ENCODE measurements around the gene ANKRD33B. TPM values are rescaled to one million over a fixed set of nuclear protein-coding genes. Genes with fewer than 3 reads are reported as not detected.

ANKRD33B gene
- total and polyA plus RNA-seq, 2 donors from 2014 or later, result 4.8 to 20.3 TPM

- no peak overlapping the region for H3K9ac ChIP-seq (ENCODE audit: low read length in 3 of 3)
- H3K9me3 ChIP-seq (ENCODE audit: control insufficient read depth in 2 of 3, insufficient read depth in 1 of 3, low read length in 3 of 3), result no peaks in the 10 kb centered on the region
- intact Hi-C loops (cut with DNase I), result no loop called here
- H3K4me3 ChIP-seq (ENCODE audit: low read length in 3 of 3), result no peak overlapping the region
- no peak for FAIRE-seq
- H3K36me3 ChIP-seq (ENCODE audit: control insufficient read depth in 2 of 3, insufficient read depth in 3 of 3, low read length in 3 of 3), result no peaks in the 10 kb centered on the region
- H3K27me3 ChIP-seq (ENCODE audit: control insufficient read depth, insufficient read depth, low read length), result no peaks in the 10 kb centered on the region
- no peak for TF ChIP-seq CTCF (IDR thresholded peaks at IDR 0.05; ENCODE audit: borderline replicate concordance, extremely low read depth, insufficient read depth)
- no peak for DNase-seq
- no peaks in the 10 kb centered on the region for H3K4me1 ChIP-seq (ENCODE audit: control insufficient read depth in 2 of 3, insufficient read depth in 2 of 3, low read depth in 1 of 3, low read length in 3 of 3)
- H3K27ac ChIP-seq (ENCODE audit: low read depth in 2 of 2, low read length in 2 of 2), result no peak overlapping the region
Observed at GRCh38 chr5:10556893-10557746, 6.8 kb upstream of the ANKRD33B start.

DNA sequence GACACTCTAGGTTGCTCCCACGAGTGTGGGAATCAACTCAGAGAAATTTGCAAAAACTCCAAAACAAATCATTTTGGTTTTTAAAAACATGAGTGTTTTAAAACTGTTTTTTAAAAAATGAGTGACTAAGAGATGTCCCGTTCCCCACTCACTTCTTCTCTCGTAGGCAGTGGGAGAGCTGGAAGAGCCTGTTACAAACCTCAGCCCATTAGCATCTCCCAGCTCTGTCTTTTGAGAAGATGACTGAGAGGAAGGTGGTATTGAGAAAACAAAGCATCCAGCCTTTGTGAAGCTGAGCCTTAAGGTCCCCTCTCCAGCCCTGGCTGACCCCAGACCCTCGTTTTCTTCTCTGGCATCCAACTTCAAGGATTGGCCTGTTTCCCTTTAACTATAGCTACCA lies 4.7 kb upstream of the ANKRD33B start:
- H3K9me3 ChIP-seq (ENCODE audit: control insufficient read depth in 2 of 3, insufficient read depth in 1 of 3, low read length in 3 of 3), result no peaks in the 10 kb centered on the region
- no peaks in the 10 kb centered on the region for H3K36me3 ChIP-seq (ENCODE audit: control insufficient read depth in 2 of 3, insufficient read depth in 3 of 3, low read length in 3 of 3)
- H3K27me3 ChIP-seq (ENCODE audit: control insufficient read depth, insufficient read depth, low read length), result no peaks in the 10 kb centered on the region
- H3K27ac ChIP-seq (ENCODE audit: low read depth in 2 of 2, low read length in 2 of 2), result no peak overlapping the region
- peaks cover 0 to 3% (median 0%) of the 10 kb centered on the region in 3 donors for H3K4me1 ChIP-seq (ENCODE audit: control insufficient read depth in 2 of 3, insufficient read depth in 2 of 3, low read depth in 1 of 3, low read length in 3 of 3)
- no peak for TF ChIP-seq CTCF (IDR thresholded peaks at IDR 0.05; ENCODE audit: borderline replicate concordance, extremely low read depth, insufficient read depth)
- no peak for FAIRE-seq
- no peak overlapping the region for H3K9ac ChIP-seq (ENCODE audit: low read length in 3 of 3)
- intact Hi-C loops (cut with DNase I), result no loop called here
- H3K4me3 ChIP-seq (ENCODE audit: low read length in 3 of 3), result no peak overlapping the region
- no peak for DNase-seq

DNA sequence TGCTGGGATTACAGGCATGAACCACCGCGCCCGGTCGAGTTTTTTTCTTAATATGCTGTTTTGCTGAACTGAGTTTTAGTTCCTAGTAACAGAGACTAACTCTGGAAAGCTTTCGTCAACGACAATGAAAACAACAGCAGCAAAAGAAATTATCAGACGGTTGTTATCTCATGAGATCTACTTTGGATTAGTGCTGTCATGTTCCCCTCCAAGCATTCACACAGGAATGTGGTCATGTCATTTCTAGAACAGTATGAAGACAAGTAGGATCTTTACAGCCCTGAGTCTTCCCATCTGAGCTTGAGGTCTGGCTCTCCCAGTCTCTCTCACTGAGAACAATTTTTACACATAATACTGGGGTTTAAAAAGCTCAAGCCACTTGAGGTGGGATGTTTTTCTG lies 4.0 kb upstream of the ANKRD33B start:
- Histone ChIP-seq H3K27ac (ENCODE audit: low read depth in 2 of 2, low read length in 2 of 2) (no peak overlapping the region), H3K9me3 (ENCODE audit: control insufficient read depth in 2 of 3, insufficient read depth in 1 of 3, low read length in 3 of 3) (no peaks in the 10 kb centered on the region), H3K4me1 (ENCODE audit: control insufficient read depth in 2 of 3, insufficient read depth in 2 of 3, low read depth in 1 of 3, low read length in 3 of 3) (peaks cover 0 to 3% (median 0%) of the 10 kb centered on the region in 3 donors), H3K27me3 (ENCODE audit: control insufficient read depth, insufficient read depth, low read length) (no peaks in the 10 kb centered on the region), H3K36me3 (ENCODE audit: control insufficient read depth in 2 of 3, insufficient read depth in 3 of 3, low read length in 3 of 3) (no peaks in the 10 kb centered on the region), H3K9ac (ENCODE audit: low read length in 3 of 3) (no peak overlapping the region), H3K4me3 (ENCODE audit: low read length in 3 of 3) (no peak overlapping the region)
- intact Hi-C loops (cut with DNase I), result no loop called here
- DNase-seq, result no peak
- FAIRE-seq, result no peak
- TF ChIP-seq CTCF (IDR thresholded peaks at IDR 0.05; ENCODE audit: borderline replicate concordance, extremely low read depth, insufficient read depth), result no peak
